Measurements from ENCODE around the gene ATP2B2.
A peak's percentile ranks its signal among the peaks of the same experiment; 100 is the strongest.

Gene ATP2B2

DNA sequence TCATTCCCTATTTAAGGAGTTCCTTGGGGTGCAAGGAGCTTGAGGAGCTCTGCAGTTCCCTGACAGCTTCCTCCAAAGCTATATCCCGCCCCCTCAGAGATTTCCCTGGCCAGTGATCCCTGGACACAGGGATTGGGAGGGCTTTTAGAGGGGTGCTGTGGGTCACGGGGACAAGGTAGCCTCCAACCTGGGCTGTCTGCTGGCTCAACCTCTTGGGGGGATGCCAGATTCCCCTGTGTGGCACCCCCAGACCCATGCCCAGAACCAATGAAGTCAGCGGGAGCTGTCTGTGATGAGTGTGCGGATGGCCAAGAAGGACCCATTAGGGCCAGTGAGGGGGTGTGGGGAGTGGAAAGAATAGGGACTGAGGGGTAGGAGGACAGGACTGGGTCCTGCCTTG, 21.0 kb upstream of the ATP2B2 start:
- H3K4ac ChIP-seq (ENCODE audit: low read length): no peak overlapping the region
- H2BK5ac ChIP-seq (ENCODE audit: low read length): no peak overlapping the region
- H3K14ac ChIP-seq (ENCODE audit: low read length): no peak overlapping the region
- H3K9ac ChIP-seq (ENCODE audit: low read depth, low read length, poor library complexity): no peak overlapping the region
- no peak overlapping the region for H2AFZ ChIP-seq (ENCODE audit: low read length)
- no peak overlapping the region for H2BK15ac ChIP-seq (ENCODE audit: low read length)
- H4K91ac ChIP-seq (ENCODE audit: low read depth, low read length, poor library complexity): no peak overlapping the region
- H3K9me3 ChIP-seq (replicated peaks in 1 of 2; ENCODE audit: control insufficient read depth in 2 of 2, insufficient read depth in 1 of 2, low read depth in 1 of 2, low read length in 2 of 2): no peaks in the 10 kb centered on the region
- H3K4me1 ChIP-seq (ENCODE audit: control insufficient read depth in 2 of 2, insufficient read depth in 1 of 2, low read depth in 1 of 2, low read length in 2 of 2): peaks cover 0 to 8% of the 10 kb centered on the region in 2 donors
- no peak overlapping the region for H4K8ac ChIP-seq (ENCODE audit: low read depth, low read length)
- DNase-seq (ENCODE audit: low spot score): no peak
- H3K27ac ChIP-seq (replicated peaks; ENCODE audit: low read length): no peak overlapping the region
- no peak overlapping the region for H2BK120ac ChIP-seq (ENCODE audit: low read depth, low read length)
- no peaks in the 10 kb centered on the region for H3K36me3 ChIP-seq (replicated peaks in 1 of 2; ENCODE audit: control insufficient read depth in 2 of 2, insufficient read depth in 2 of 2, low read length in 2 of 2)
- H2AK5ac ChIP-seq (ENCODE audit: low read depth, low read length): no peak overlapping the region
- H3K79me1 ChIP-seq (ENCODE audit: low read depth, low read length): no peaks in the 10 kb centered on the region
- WGBS, 2 donors (ENCODE audit: extremely low coverage in 2 of 2, insufficient read length in 2 of 2, insufficient replicate concordance in 1 of 2): no CpG with 5 or more reads among the region's 4 CpGs
- H3K18ac ChIP-seq (ENCODE audit: low read length): no peak overlapping the region
- H3K23ac ChIP-seq (ENCODE audit: low read depth, low read length, poor library complexity): no peak overlapping the region
- H3K4me2 ChIP-seq (ENCODE audit: insufficient read depth, low read length, poor library complexity, severe bottlenecking): no peak overlapping the region
- no peak overlapping the region for H3K4me3 ChIP-seq (ENCODE audit: low read length in 2 of 2)
- peaks cover 0 to 21% (median 0%) of the 10 kb centered on the region in 3 experiments for H3K27me3 ChIP-seq (ENCODE audit: control insufficient read depth in 3 of 3, insufficient read depth in 3 of 3, low read depth in 1 of 3, low read length in 3 of 3)
- H2BK12ac ChIP-seq (ENCODE audit: low read length): no peak overlapping the region

DNA sequence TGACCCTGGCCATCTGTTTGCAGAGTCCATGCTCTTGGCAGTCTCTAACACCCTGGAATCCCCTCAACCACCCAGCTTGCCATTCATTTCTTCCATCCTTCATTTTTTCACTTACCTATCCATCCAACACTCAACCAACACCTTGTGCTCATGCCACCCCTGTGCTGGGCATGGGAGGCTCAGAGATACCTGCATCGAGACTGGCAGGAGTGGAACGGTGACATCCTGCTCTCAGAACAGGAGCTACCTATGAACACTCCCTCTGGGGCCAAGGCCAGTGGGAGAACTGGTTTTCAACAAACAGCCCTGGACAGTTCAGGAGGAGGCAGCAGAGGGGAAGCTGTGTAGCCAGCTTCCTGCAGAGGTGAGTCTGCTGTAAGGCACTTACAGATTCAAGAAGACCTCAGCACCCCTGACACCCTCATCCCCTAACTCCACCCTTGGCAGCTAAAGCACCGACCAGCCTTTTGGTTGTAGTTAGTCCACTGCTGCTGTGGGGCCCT, 19.5 kb upstream of the ATP2B2 start:
- Histone ChIP-seq H2BK5ac (ENCODE audit: low read length) (no peak overlapping the region), H4K91ac (ENCODE audit: low read depth, low read length, poor library complexity) (no peak overlapping the region), H3K4me2 (ENCODE audit: insufficient read depth, low read length, poor library complexity, severe bottlenecking) (no peak overlapping the region), H3K4me3 (ENCODE audit: low read length in 2 of 2) (no peak overlapping the region), H3K23ac (ENCODE audit: low read depth, low read length, poor library complexity) (no peak overlapping the region), H2BK120ac (ENCODE audit: low read depth, low read length) (no peak overlapping the region), H2BK15ac (ENCODE audit: low read length) (peak overlapping the region; percentile 20), H2AK5ac (ENCODE audit: low read depth, low read length) (peak overlapping the region; percentile 32), H3K27me3 (ENCODE audit: control insufficient read depth in 3 of 3, insufficient read depth in 3 of 3, low read depth in 1 of 3, low read length in 3 of 3) (peaks cover 0 to 25% (median 0%) of the 10 kb centered on the region in 3 experiments), H3K4ac (ENCODE audit: low read length) (no peak overlapping the region), H2AFZ (ENCODE audit: low read length) (no peak overlapping the region), H3K18ac (ENCODE audit: low read length) (peak overlapping the region; percentile 49), H3K9ac (ENCODE audit: low read depth, low read length, poor library complexity) (no peak overlapping the region), H2BK12ac (ENCODE audit: low read length) (no peak overlapping the region), H3K9me3 (replicated peaks in 1 of 2; ENCODE audit: control insufficient read depth in 2 of 2, insufficient read depth in 1 of 2, low read depth in 1 of 2, low read length in 2 of 2) (no peaks in the 10 kb centered on the region), H3K27ac (replicated peaks; ENCODE audit: low read length) (no peak overlapping the region), H3K36me3 (replicated peaks in 1 of 2; ENCODE audit: control insufficient read depth in 2 of 2, insufficient read depth in 2 of 2, low read length in 2 of 2) (no peaks in the 10 kb centered on the region), H4K8ac (ENCODE audit: low read depth, low read length) (no peak overlapping the region), H3K79me1 (ENCODE audit: low read depth, low read length) (no peaks in the 10 kb centered on the region), H3K4me1 (ENCODE audit: control insufficient read depth in 2 of 2, insufficient read depth in 1 of 2, low read depth in 1 of 2, low read length in 2 of 2) (no peaks in the 10 kb centered on the region), H3K14ac (ENCODE audit: low read length) (peak overlapping the region; percentile 21)
- no peak for DNase-seq (ENCODE audit: low spot score)
- no CpG with 5 or more reads among the region's 3 CpGs for WGBS, 2 donors (ENCODE audit: extremely low coverage in 2 of 2, insufficient read length in 2 of 2, insufficient replicate concordance in 1 of 2)

DNA sequence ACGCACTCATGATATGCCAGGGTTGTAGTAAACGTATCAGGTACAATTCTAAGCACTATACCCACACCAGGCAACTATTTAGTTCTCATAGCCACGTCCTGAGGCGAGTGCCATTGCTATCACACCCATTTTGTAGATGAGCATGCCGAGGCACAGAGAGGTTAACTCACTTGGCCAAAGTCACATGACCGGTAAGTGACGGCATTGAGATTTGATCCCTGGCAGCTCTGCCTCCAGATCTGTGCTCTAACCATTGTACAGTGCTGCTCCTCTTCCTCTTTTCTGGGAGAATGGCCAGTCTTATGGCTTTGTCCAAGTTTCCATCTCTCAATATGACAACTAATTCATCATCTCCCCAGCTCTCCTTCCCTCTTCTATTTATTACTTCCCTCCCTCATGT, 18.9 kb upstream of the ATP2B2 start:
- DNase-seq (ENCODE audit: low spot score): no peak
- H3K27me3 ChIP-seq (ENCODE audit: control insufficient read depth in 3 of 3, insufficient read depth in 3 of 3, low read depth in 1 of 3, low read length in 3 of 3): peaks cover 0 to 29% (median 0%) of the 10 kb centered on the region in 3 experiments

GRCh38 chr3:10523561-10523960, 18.2 kb upstream of the ATP2B2 start:
- H3K18ac ChIP-seq (ENCODE audit: low read length): no peak overlapping the region
- H4K8ac ChIP-seq (ENCODE audit: low read depth, low read length): no peak overlapping the region
- no peak overlapping the region for H3K4ac ChIP-seq (ENCODE audit: low read length)
- no peak overlapping the region for H2BK12ac ChIP-seq (ENCODE audit: low read length)
- no peak overlapping the region for H3K9ac ChIP-seq (ENCODE audit: low read depth, low read length, poor library complexity)
- DNase-seq (ENCODE audit: low spot score): no peak
- no peak overlapping the region for H2BK5ac ChIP-seq (ENCODE audit: low read length)
- no peak overlapping the region for H3K27ac ChIP-seq (replicated peaks; ENCODE audit: low read length)
- H2BK15ac ChIP-seq (ENCODE audit: low read length): no peak overlapping the region
- no peak overlapping the region for H3K4me3 ChIP-seq (ENCODE audit: low read length in 2 of 2)
- no peak overlapping the region for H2AK5ac ChIP-seq (ENCODE audit: low read depth, low read length)
- H3K14ac ChIP-seq (ENCODE audit: low read length): no peak overlapping the region
- no CpG with 5 or more reads among the region's 5 CpGs for WGBS, 2 donors (ENCODE audit: extremely low coverage in 2 of 2, insufficient read length in 2 of 2, insufficient replicate concordance in 1 of 2)
- H3K9me3 ChIP-seq (replicated peaks in 1 of 2; ENCODE audit: control insufficient read depth in 2 of 2, insufficient read depth in 1 of 2, low read depth in 1 of 2, low read length in 2 of 2): peaks cover 0 to 1% of the 10 kb centered on the region in 2 donors
- no peaks in the 10 kb centered on the region for H3K79me1 ChIP-seq (ENCODE audit: low read depth, low read length)
- H3K27me3 ChIP-seq (ENCODE audit: control insufficient read depth in 3 of 3, insufficient read depth in 3 of 3, low read depth in 1 of 3, low read length in 3 of 3): peaks cover 0 to 37% (median 0%) of the 10 kb centered on the region in 3 experiments
- no peak overlapping the region for H3K4me2 ChIP-seq (ENCODE audit: insufficient read depth, low read length, poor library complexity, severe bottlenecking)
- no peak overlapping the region for H2AFZ ChIP-seq (ENCODE audit: low read length)
- H3K4me1 ChIP-seq (ENCODE audit: control insufficient read depth in 2 of 2, insufficient read depth in 1 of 2, low read depth in 1 of 2, low read length in 2 of 2): no peaks in the 10 kb centered on the region
- no peak overlapping the region for H3K23ac ChIP-seq (ENCODE audit: low read depth, low read length, poor library complexity)
- no peaks in the 10 kb centered on the region for H3K36me3 ChIP-seq (replicated peaks in 1 of 2; ENCODE audit: control insufficient read depth in 2 of 2, insufficient read depth in 2 of 2, low read length in 2 of 2)
- H4K91ac ChIP-seq (ENCODE audit: low read depth, low read length, poor library complexity): no peak overlapping the region
- H2BK120ac ChIP-seq (ENCODE audit: low read depth, low read length): no peak overlapping the region

More for the DNA sequence above, 18.9 kb upstream of the ATP2B2 start:
- Histone ChIP-seq H3K4me2 (ENCODE audit: insufficient read depth, low read length, poor library complexity, severe bottlenecking) (no peak overlapping the region), H3K36me3 (replicated peaks in 1 of 2; ENCODE audit: control insufficient read depth in 2 of 2, insufficient read depth in 2 of 2, low read length in 2 of 2) (no peaks in the 10 kb centered on the region), H3K18ac (ENCODE audit: low read length) (no peak overlapping the region), H2BK5ac (ENCODE audit: low read length) (no peak overlapping the region), H2BK15ac (ENCODE audit: low read length) (no peak overlapping the region), H2BK120ac (ENCODE audit: low read depth, low read length) (no peak overlapping the region), H2AFZ (ENCODE audit: low read length) (no peak overlapping the region), H3K4me3 (ENCODE audit: low read length in 2 of 2) (no peak overlapping the region), H3K14ac (ENCODE audit: low read length) (no peak overlapping the region), H4K91ac (ENCODE audit: low read depth, low read length, poor library complexity) (no peak overlapping the region), H3K23ac (ENCODE audit: low read depth, low read length, poor library complexity) (no peak overlapping the region), H3K27ac (replicated peaks; ENCODE audit: low read length) (no peak overlapping the region), H4K8ac (ENCODE audit: low read depth, low read length) (no peak overlapping the region), H3K9ac (ENCODE audit: low read depth, low read length, poor library complexity) (no peak overlapping the region), H3K9me3 (replicated peaks in 1 of 2; ENCODE audit: control insufficient read depth in 2 of 2, insufficient read depth in 1 of 2, low read depth in 1 of 2, low read length in 2 of 2) (no peaks in the 10 kb centered on the region), H3K79me1 (ENCODE audit: low read depth, low read length) (no peaks in the 10 kb centered on the region), H2BK12ac (ENCODE audit: low read length) (no peak overlapping the region), H3K4me1 (ENCODE audit: control insufficient read depth in 2 of 2, insufficient read depth in 1 of 2, low read depth in 1 of 2, low read length in 2 of 2) (no peaks in the 10 kb centered on the region), H2AK5ac (ENCODE audit: low read depth, low read length) (no peak overlapping the region), H3K4ac (ENCODE audit: low read length) (no peak overlapping the region)
- whole genome bisulfite sequencing, 2 donors (ENCODE audit: extremely low coverage in 2 of 2, insufficient read length in 2 of 2, insufficient replicate concordance in 1 of 2): no CpG with 5 or more reads among the region's 7 CpGs
